Activated effector memory CD4-positive, alpha-beta T cell treated with Interleukin-2 at 50 U/mL for 16 hours (primary cell): ENCODE results near the gene MRE11.

Source experiments
- DNase-seq: peaks from one replicate; pipeline ENCODE4 v3.0.0-alpha.2; 2020

MRE11 gene

DNA sequence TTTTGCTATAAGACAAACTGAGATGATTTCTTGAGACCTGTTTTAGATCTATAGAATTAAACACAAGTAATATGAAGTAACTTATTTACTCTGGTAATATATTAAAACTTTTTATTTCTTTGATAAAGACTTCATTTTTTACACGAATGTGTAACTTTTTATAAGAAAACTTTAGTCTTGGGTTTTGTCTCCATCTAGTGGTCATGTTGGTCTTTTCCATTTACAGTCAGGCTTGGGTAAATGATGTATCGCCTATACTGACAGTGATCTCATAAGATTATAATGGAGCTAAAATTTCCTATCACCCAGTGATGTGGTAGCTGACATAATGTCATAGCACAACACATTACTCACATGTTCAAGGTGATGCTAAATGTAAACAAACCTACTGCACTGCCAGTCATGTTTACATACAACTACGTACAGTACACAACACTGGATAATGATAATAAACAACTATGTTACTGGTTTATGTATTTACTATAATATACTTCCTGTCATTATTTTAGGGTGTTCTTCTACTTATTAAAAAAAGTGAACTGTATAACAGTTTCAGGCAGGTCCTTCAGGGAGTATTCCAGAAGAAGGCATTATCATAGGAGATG is 11.1 kb upstream of the MRE11 start:
- DNase-seq: no peak

DNA sequence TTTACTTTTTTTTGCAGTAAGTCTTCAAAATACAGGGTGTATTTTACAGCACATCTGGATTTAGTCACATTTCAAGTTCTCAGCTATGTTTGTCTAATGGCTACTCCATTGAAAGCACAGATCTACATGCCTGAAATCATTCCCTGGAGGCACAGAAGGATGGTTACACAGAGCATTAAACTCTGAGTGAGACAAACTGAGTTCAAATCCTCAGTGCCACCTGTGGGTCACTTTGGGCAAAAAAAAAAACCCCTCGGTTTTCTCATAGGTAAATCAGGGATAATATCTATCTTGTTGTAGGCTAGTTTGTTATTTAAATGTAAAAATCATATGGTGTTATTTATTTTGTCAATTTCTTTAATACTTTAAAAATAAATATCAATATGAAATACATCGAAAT is 7.9 kb upstream of the MRE11 start:
- no peak for DNase-seq

DNA sequence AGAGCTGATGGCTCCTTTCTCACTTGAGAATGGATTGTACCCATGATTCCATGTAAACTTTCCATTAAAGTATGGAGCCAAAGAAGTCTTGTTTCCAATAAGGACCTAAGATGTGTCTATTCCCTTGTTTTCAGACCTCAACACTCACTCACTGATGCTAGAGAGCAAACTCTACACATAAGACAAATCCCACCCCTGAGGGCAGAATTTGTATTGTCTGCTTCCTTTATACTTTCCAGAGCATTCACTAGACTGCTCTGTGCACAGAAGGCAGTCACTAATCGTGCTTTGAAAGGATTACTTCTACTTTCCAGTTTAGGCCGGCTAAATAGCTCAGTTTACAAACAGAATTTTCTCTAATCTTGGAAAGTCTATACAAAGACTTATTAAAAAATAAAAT is 6.5 kb upstream of the MRE11 start:
- no peak for DNase-seq

DNA sequence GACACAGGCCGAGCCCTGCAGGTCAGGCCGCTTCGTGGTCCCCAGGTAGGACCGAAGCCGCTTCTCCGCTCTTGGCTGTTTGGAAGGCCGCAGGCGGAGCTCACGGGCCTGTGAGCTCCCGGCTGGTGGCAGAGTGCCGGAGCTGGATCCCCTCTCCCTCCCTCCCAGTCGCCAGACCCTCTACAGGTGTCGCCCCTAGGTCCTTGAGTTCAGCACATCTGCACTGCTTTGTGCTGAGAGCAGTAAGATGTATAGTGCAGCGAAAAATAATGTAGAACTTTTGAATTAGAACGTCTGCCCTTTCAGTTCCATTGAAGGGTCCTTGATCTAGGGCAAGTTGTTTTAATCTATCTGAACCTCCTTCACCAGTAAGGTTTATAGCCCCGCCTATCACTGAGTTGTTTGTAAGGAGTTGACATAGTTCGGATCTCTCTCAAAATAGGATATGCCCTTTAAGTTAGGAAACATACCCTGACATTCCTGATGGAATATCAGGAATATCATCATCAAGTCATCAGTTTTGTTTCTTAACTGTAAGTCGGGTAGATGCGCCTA is 559 bp upstream of the MRE11 start:
- no peak for DNase-seq

DNA sequence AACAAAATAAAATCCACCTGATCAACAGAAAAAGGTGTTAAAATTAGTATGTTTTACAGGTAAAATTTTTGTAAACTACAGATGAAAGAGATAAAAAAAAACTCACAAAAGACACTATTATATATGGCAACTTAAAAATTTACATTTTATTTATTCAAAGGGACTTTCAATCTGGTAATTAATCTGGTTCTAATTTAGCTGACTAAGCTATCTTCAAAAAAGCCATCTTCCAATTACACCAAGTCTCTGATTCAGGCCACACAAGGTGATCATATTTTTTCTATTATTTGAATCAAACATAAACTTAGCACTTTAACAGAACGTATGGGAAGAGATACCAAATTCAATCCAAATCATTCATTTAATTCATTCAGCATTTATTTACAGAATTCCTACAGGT is 7.6 kb downstream of the MRE11 start:
- no peak for DNase-seq

DNA sequence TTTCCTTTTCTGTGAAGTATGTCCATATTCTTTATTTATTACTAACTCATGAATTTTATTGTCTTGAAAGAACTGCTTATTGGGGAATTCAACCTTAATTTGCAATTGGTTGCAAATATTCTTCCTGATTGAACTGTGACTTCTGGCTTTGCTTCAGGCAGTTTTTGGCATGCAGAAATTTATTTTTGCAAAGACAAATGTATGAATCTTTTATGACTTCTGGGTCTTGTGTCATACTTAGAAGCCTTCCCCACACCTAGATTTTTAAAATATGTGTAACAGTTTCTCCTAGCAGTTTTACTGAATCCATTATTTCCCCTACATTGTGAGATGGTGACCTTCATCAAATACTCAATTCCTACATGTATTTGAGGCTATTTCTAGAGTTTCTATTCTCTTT is 12.3 kb downstream of the MRE11 start:
- no peak for DNase-seq

DNA sequence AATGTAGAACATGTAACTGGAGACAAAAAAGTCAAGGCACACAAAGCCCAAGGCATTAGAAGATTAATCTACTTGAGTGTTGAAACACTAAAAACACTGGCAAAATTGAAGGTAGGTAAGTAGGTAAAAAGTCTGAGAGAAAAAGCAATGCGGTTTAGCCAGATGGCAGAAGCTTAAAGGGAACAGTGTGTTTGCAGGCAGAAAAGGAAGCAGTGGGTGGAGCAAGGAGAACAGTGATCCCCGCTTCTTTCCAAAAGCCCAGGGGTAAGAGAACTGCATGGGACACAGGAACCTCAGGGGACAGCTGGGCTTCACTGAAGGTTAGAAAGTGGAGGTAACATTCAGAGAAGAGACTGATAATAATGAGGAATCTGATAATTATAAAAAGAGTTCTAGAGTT is 16.0 kb downstream of the MRE11 start:
- DNase-seq: no peak

DNA sequence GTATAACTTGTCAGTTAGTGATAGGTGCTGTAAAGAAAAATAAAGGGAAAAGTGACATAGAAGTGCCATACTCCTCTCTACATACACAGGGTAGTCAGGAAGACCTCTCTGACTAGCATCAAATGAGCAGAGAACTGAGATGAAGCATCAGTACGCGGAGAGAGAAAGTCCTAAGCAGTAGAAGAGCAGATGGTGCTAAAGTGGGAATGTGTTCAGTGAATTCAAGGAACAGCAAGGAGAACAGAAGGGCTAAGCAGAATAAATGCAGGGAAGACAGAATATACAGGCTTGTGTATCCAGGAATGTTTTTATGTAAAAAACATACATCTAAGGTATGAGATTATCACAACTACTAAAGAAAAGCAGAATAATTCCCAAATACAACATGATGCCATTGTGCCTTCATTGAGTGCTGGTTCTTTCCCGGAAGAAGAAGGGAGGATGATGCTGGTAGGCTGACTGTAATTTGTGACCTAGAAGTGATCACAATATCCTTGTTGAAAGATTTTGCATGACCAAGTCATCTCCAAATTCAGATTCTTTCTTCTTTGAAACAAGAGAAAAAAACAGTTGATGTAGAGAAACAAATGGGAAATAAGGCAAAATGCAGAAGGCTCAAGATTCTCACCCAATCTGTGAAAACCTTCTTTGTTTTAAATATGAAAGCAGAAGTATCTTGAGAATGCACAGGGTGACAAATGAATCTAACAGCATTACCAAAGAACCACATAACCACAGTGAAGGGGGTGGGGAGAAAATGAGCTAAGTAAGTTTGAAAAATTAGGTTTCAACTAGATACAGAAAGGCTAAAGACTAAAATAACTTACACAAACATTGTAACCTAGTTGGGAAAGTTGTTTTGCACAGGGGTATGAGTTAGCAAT is 20.5 kb downstream of the MRE11 start:
- no peak for DNase-seq

DNA sequence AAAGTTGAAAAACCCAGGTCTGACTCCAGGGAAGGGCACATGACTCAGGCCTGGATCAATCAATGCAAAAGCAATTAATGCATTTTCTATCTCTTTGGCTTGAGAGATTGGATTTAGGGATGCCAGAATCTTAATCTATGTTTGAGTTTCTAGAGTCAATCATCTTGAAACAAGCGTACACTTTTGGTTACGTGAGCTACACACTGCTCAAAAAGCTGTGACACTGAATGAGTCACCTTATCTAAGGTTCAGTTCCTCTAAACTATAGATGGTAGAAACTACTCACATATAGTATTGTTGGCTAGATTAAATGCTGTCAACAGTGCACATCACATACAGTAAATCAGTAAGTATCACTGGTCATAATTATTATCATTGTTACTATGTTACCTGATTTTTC is 24.2 kb downstream of the MRE11 start:
- DNase-seq: no peak

DNA sequence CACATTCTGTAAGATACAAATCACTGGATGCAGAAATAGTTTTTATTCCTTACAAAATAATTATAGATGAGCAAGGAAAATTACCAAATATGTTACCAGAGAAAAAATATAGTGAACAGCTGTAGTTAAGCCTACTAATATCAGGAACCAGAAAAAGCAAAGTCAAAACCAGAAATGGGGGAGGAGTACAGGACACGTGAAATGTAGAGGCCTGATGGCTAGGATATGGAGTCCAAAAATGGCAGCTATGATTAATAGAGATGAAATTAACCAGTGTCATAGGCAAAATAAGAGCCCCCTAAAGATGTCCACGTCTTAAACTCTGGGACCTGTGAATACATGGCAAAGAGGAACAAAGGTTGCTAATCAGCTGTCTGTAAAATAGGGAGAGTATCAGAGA is 34.1 kb downstream of the MRE11 start:
- DNase-seq: no peak

DNA sequence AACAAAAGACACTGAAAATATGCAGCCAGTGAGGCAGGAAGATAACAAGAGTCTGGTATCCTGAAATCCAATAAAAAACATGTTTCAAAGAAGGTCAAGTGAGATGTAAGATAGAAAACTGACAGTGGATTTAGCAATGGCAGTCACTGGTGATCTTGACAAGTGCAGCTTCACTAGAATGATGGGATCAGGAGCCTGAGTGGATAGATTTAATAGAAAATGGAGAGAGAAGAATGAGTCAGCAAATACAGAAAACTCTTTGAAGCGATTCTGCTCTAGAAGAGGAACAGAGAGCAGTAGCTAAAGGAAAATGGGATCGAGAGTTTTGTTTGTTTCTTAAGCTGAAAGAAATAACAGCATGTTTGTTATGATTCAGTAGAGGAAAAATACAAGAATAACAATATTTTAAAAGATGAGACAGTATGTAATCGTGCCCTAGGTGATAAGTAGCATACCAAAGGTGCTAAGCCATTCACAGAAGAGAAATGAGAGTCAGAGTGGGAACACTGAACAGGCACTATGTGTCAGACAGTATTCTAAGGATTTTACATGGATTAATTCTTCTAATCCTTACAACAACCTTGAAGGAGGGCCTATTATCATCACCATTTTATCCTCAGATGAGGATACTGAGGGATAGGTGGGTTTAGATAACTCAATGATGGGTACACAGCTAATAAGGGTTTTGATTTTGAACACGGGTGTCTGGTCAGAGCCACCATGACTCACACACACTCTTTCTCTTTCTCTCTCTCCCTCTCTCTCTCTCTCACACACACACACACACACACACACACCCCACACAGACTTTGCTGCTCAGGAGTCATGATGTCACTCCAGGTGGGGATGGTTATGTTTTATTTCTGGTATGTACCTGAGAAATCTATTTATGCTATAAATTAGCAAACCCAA is 36.3 kb downstream of the MRE11 start:
- DNase-seq: no peak

DNA sequence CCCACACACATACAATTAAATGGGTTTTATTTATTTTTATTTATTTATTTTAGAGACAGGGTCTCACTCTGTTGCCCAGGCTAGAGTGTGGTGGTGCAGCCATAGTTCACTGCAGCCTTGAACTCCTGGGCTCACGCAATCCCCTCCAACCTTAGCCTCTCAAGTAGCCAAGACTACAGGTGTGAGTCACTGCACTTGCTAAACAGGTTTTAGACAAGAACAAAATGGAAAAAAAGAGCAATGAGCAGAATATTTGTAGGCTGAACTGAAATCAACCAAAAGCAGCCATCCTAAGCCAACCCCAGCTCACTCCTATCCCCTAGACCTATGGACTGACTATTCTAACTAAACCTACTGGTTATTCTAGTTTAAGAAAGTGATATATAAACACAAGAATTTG is 37.8 kb downstream of the MRE11 start:
- no peak for DNase-seq

DNA sequence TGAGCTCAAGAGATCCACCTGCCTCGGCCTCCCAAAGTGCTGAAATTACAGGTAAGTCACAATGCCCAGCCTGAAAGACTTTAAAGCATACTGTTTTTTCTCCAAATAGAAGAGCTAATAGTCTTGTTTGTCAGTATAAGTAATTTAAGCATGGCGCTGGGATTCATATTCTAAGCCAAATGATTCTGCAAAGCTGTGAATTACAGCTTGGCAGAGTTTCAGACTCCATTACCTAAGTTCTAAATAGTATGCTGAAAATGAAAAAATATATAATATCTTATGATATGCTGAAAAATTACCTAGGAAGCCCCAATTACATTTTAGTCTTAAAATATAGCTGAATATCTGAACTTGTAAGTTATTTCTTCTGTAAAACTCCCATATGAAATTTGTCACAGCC is 39.3 kb downstream of the MRE11 start:
- DNase-seq: no peak

DNA sequence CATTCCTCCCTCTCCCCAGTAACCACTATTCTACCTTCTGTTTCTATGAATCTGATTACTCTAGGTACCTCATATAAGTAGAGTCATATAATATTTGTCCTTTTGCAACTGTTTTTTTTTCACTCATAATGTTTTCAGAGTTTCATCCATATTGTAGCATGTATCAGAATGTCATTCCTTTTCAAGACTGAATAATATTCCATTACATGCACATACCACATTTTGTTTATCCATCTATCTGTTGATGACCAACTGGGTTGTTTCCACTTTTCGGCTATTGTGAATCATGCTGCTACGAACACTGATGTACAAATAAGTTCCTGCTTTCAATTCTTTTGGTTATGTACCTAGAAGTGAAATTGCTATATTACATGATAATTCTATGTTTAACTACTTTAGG is 40.7 kb downstream of the MRE11 start:
- no peak for DNase-seq

DNA sequence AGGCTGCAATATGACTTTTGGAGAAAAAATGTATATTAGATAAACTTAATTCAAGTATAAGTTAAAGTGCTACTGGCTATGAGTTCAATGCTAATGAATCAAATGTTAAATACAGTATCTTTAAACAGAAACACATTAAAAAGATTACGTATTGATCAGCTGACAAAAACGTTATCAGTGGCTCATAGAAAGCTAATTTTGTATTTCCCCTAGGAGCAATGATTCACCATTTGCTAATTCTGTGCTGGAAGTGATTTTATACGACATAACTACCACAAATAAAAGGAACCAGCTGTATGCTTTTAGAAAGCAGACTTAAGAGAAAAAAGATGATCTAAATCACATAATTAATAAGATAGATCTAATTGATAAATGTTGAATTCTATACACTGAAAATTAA is 43.6 kb downstream of the MRE11 start:
- no peak for DNase-seq

DNA sequence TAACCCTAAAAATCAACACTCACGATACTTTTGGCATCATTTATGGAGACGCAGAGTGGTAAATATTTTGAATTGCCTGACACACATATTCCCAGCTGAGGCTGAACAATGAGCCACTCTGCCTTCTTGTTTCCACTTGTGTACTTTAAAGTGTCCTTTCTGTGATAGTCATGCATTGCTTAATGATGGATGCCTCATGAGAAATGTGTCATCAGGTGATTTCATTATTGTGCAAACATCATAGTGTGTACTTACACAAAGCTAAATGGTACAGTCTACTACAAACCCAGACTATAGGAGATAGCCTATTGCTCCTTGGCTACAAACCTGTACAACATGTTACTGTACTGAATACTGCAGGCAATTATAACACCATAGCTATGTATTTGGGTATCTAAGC is 44.2 kb downstream of the MRE11 start:
- no peak for DNase-seq

DNA sequence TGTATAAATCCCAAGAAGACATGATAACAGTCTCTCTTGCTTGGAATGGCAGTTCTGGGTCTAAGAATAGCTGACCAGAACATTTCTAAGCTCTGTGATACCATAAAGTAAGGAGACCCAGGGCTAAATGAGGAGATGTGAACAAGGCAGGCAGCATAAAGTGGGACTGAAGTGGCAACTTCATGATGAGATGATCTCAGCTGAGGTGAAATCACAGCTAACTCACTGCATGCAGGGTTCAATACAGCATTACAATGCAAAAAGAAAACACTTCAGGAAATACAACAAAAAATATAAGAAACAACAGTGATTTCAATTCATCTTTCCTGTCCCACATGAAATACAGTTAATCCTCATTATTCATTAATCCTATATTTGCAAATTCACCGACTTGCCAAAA is 44.6 kb downstream of the MRE11 start:
- no peak for DNase-seq

DNA sequence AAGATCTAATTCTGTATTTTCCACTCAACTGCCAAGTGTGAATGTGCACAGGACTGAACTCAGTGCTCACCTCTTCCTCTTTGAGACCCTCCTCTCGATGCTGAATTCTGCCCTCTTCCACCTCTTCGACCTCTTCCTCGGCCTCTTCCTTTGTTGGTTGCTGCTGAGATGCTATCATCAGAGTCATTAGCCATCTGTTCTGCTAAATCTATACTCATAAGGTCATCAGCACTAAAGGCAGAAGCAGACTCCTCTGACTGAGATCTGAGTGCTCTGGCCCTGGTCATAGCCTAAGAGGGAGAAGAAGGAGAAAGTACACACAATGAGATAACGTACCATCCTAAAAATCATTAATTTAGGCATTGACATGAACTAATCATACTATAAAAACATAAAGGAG is 46.5 kb downstream of the MRE11 start:
- DNase-seq: no peak

DNA sequence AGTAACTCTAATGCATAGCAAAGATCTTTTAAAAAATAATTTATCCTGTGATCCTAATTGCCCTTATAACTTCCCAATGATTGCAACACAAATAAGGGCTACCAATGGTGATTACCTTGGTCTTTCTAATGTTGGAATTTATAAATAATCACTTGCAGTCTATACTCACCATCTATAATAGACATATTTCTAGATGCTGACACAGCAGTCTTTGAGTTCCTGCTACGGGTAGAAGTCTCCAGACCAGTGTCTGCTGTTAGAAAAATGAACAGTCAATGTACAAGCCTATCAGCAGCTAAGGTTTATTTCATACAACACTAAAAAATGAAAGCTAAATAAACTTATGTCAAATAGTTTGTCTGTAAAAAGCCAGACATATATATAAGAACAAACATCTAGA is 48.0 kb downstream of the MRE11 start:
- no peak for DNase-seq

DNA sequence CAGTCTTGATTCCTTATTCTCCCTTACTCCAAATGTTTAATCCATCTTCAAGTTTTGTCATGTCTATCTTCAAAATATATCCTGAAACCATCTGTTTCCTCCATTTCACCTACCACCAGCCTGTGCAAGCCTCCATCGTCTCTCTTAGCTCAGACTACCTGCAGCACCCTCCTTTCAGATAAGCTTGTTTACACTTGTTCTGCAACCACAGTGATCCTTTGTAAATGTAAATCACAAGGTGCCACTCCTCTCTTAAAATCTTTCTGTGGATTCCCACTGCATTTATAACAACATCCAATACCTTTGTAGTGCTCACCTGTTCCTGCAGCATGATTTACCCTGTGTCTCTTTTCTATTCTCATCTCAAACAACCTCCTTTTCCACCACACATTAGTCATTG is 60.6 kb downstream of the MRE11 start:
- DNase-seq: no peak

DNA sequence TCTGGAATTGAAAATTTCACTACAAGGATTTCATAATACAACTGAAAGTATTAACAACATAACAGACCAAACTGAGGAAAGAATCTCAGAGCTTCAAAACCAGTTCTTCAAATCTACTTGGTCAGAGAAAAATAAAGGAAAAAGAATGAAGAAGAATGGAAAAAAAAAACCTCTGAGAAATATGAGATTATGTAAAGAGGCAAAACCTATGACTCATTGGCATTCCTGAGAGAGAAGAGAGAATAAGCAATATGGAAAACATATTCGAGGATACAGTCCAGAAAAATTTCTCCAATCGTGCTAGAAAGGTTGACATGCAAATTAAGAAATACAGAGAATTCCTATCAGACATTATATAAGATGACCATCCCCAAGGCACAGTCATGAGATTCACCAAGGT is 69.0 kb downstream of the MRE11 start:
- no peak for DNase-seq

DNA sequence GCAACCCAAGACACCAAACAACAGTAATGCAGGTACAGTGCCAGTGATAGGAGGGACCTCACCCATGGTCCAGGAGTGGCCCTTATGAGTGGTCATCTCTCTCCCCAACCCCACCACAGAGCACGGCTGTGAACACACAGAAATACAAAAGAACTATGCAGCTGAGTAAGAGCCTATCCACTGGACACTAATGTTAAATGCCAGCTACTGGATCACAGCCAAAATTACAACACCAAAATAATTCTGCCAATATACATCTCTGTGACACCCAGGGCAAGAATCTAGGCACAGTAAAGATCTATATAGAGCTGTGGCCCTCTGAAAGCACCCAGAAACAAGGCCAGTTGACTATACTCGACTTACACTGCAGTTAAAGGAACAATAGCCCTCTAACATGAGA is 69.6 kb downstream of the MRE11 start:
- no peak for DNase-seq

DNA sequence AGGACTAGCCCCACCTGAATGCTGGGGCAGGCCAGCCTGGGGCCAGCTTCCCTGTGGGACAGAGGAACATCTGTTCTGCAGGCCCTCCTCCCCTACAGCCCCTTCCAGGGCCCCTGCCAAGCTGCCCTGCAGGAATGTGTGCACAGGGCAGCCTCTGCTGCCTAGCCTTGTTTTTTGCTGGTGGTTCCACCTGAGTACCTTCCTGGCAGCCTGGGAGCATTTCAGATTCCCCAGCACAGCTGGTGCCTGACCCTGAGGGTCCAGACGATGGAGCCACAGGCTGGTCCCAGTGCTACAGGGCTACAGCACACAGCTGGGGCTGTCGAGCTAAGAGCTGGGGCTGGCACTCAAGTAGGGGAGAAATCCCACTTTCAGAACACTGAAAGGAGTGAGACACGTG is 70.1 kb downstream of the MRE11 start:
- no peak for DNase-seq
